ENCODE results near the gene CCDC171. TPM values are rescaled to one million over a fixed set of nuclear protein-coding genes. Genes with fewer than 3 reads are reported as not detected.
A peak's percentile ranks its signal among the peaks of the same experiment; 100 is the strongest.

Gene CCDC171
- total RNA-seq, 1 donor from 2014 or later, result 0.58 TPM

GRCh38 chr9:15856591-15856990 is 303.7 kb downstream of the CCDC171 start:
- DNase-seq (ENCODE audit: extremely low read depth, low read depth, low spot score), result no peak

- DNase-seq (ENCODE audit: extremely low read depth, low read depth, low spot score), result no peak
Observed at GRCh38 chr9:15867334-15867733, 314.5 kb downstream of the CCDC171 start.

GRCh38 chr9:15867988-15868387 is 315.1 kb downstream of the CCDC171 start:
- no peak for DNase-seq (ENCODE audit: extremely low read depth, low read depth, low spot score)

DNA sequence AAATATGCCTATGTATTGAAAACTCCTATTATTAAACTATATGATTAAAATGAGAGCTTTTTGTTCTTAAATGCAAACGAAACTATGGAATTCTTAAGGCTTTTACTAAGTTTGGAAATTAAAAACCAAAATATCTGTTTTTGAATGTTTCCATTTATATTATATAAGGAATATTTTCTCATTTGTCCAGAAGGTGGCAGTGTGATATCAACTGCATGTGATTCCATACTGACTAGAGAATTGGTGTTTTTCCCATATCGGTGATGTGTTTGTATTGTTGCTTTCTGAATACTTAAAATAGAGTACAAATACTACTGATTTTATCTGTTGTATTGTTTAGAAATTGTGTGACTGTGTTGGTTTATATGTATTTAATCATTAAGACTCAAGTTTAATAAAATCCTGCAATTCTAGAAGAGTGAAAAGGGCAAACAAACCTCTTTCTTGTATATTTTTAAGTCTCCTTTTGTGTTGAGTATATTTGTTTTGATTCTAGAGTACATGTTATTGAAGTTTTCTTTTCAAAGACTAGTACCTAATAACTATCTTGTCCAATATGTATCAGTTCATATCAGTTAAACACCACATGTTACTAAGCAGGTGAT is 320.8 kb downstream of the CCDC171 start:
- DNase-seq (ENCODE audit: extremely low read depth, low read depth, low spot score), result peak; percentile 50

DNA sequence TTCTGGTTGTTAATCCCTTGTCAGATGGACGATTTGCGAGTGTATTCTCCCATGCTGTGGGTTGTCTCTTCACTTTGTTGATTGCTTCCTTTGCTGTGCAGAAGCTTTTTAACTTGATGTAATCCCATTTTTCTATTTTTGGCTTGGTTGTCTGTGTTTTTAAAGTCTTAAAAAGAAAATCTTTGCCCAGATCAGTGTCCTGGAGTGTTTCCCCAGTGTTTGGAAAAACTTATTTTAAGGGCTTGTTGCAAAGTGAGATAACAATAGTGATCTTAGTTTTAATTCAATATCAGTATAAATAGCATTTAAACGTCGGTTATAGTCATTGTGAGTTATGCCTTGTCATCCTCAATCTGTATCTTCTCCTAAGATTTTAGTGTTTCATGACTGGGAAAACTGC is 329.5 kb downstream of the CCDC171 start:
- no peak for DNase-seq (ENCODE audit: extremely low read depth, low read depth, low spot score)

- no peak for DNase-seq (ENCODE audit: extremely low read depth, low read depth, low spot score)
Observed at GRCh38 chr9:15882883-15883282, 330.0 kb downstream of the CCDC171 start.

- no peak for DNase-seq (ENCODE audit: extremely low read depth, low read depth, low spot score)
Observed at GRCh38 chr9:15885464-15885863, 332.6 kb downstream of the CCDC171 start.

- no peak for DNase-seq (ENCODE audit: extremely low read depth, low read depth, low spot score)
Observed at GRCh38 chr9:15889555-15889954, 336.7 kb downstream of the CCDC171 start.

DNA sequence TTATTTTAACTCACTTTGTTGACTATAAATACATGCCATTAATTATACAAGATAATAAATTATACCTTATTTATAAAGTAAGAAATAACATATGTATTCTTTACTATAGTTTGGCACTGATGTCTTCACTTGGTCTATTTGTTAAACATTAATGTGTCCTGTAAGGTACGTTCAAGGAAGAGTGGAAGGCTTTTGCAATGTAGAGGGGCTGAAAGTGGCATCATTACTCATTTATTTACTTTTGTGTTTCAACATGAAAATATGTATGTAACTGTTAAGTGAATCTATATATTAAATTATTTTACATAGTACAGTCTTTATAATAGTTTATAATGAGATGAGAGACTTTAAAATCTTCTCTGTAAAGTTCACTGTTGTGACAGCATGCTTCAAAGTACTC is 348.7 kb downstream of the CCDC171 start:
- no peak for DNase-seq (ENCODE audit: extremely low read depth, low read depth, low spot score)

DNA sequence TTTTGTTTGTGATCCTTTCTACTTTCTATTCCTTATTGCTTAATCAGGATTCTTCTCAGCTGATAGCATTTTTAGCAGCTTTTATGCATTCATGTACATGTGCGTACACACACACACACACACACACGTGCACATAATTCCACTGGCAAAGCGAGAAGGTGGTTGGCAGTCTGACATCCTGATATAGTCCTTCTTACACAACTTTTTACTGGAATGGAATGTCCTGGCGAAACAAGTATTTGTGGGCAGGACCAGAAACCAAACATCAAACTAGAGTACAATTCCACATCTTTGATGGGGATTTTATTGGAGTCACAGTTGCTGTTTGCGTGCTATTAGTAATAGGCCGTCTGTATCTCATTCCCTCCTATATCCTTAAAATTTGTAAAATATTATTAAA is 356.5 kb downstream of the CCDC171 start:
- no peak for DNase-seq (ENCODE audit: extremely low read depth, low read depth, low spot score)

DNA sequence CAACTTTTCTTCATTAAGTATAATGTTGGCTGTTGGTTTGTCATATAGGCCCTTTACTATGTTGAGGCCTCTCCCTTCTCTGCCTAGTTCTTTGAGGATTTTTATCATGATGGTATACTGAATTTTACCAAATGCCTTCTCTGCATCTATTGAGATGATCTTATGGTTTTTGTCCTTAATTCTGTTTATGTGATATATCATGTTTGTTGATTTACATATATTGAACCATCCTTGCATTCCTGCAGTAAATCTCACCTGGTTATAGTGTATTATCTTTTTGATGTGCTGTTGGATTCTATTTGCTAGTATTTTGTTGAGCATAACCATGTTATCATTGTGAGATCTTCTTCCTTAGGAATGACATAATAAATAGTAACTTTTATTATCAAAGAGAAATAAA is 362.9 kb downstream of the CCDC171 start:
- DNase-seq (ENCODE audit: extremely low read depth, low read depth, low spot score), result no peak

DNA sequence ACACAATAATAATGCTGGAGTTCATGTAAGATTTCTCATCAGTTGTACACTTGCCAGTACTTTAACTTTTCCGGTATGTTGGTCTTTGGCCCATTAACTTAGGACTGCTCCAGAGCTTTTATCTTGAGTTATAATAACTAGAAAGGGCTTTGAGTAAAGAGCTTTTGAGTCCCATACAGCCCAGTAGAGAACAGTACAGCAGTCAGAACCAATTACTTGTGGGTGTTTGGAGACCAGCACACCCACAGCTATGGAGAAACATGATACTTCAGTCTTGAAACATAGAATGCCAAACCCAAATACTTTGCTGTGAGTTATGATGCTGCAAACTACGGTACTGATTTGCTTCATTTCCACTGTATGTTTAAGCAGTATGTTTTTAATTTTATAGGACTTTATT is 374.3 kb downstream of the CCDC171 start:
- no peak for DNase-seq (ENCODE audit: extremely low read depth, low read depth, low spot score)

- no peak for DNase-seq (ENCODE audit: extremely low read depth, low read depth, low spot score)
Observed at GRCh38 chr9:15935661-15936305, 382.9 kb downstream of the CCDC171 start.

GRCh38 chr9:15936306-15936921 is 383.6 kb downstream of the CCDC171 start:
- no peak for DNase-seq (ENCODE audit: extremely low read depth, low read depth, low spot score)

DNA sequence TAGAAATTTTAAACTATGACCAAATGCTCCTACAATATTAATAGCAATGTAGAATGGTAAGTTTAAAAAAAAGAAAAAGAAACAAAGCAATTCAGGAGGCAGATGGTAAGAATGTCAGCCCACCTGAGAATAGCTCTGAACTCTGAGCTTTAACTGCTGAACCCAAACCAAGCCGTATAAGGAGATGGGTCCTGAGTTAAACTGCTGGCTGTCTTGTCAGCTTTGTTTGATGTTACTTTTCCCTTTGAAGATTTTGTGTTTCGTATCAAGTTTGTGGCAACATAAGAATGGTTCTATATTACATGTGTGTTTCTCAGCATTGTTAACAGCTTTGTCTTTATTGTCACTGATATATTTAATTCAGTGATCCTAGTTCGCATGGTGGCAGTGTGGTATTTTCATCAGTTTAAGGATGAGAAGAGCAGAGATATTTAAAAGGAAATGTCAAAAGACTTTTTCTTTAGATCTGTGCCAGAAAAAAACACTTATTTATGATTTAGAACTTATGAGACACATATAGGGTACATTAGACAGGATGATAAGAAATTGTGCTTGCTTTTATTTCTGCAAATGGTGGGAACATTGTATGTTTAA is 390.1 kb downstream of the CCDC171 start:
- DNase-seq (ENCODE audit: extremely low read depth, low read depth, low spot score), result no peak

GRCh38 chr9:15944341-15944740 is 391.5 kb downstream of the CCDC171 start:
- no peak for DNase-seq (ENCODE audit: extremely low read depth, low read depth, low spot score)

GRCh38 chr9:15959663-15960062 is 406.8 kb downstream of the CCDC171 start:
- DNase-seq (ENCODE audit: extremely low read depth, low read depth, low spot score), result no peak

DNA sequence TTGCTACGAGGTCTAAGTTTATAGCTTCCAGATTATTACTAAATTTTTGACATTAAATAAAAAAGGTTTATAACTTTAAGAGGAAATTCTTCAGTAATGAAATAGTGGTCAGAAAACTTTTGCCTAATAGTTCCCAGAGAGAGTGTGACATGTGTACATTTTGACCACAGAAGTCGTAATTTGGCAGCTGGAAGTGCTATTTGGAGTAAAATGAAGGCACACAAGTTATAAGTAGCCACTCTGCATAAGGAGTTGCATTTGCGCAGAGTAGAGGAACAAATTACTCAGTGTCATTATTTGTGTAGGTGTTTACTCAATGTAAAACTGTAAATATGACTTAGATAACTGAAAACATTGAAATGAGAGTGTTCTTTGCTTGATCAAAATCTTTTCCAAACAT is 408.4 kb downstream of the CCDC171 start:
- DNase-seq (ENCODE audit: extremely low read depth, low read depth, low spot score), result no peak

- no peak for DNase-seq (ENCODE audit: extremely low read depth, low read depth, low spot score)
Observed at GRCh38 chr9:15965246-15965745, 412.5 kb downstream of the CCDC171 start.

DNA sequence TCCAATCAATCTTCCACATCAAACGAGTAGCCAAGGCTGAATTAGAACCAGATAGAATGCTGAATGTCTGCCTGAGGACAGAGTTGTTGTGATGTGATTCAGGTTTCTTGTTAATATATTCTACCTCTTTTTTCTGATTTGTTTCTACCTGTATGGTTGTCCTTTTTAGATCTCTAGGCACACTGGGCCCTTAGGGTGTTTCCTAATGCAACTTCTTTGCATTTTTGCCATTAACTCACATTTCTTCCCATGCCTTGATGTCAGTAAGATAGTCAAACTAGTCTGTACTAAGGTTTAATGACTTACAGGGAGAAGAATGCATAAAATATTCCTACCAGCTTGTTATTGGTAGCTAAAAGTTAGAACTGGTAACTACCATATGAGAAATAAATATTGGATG is 413.6 kb downstream of the CCDC171 start:
- DNase-seq (ENCODE audit: extremely low read depth, low read depth, low spot score), result no peak

GRCh38 chr9:15967068-15967467 is 414.2 kb downstream of the CCDC171 start:
- DNase-seq (ENCODE audit: extremely low read depth, low read depth, low spot score), result no peak

DNA sequence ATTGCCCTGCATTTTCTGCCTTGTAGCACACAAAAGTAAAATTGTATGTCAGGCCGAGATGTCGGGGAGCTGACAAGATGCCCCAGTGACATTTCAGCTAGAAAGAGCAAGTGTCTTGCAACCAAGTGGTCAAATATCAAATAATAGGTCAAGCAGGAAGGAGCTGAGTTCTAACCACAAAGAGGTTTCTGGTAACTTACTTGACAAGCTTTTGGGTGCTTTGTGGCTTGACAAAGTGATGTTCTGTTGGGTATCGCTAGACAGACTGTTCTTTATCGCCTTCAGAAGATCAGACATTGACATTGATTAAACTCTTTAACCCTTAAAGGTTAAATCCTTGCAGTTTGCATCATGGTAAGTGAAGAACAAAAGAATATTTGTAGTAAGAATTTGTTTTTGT is 419.9 kb downstream of the CCDC171 start:
- no peak for DNase-seq (ENCODE audit: extremely low read depth, low read depth, low spot score)

All from glomerular endothelial cell (primary cell).